CD4-positive, alpha-beta T cell (primary cell): ENCODE results near the gene AUTS2. TPM values are rescaled to one million over a fixed set of nuclear protein-coding genes. Genes with fewer than 3 reads are reported as not detected.
"Not testable (repeated sequence)": the region's sequence is repeated elsewhere in the genome, so short reads cannot be mapped to it uniquely, and the experiment has no call there.

Source experiments
- ATAC-seq: fragments of 200-7000 bp; cut with Tn5 transposase; one replicate; pipeline ENCODE4 v1.10.0; 2022; ENCODE audit warnings: mild to moderate bottlenecking; ENCODE audit not compliant: poor library complexity
- CTCF ChIA-PET: fragments of 350-600 bp; sonication (Branson Sonifier 250); formaldehyde crosslinking; loops from one replicate; lab custom pipeline; 2021; ENCODE audit warnings: antibody characterized with exemption, inconsistent platforms; lab: Charles Lee
- POLR2A ChIA-PET: fragments of 350-600 bp; sonication (Branson Sonifier 250); formaldehyde crosslinking; loops from one replicate; lab custom pipeline; 2021; ENCODE audit warnings: antibody characterized with exemption, inconsistent platforms; lab: Charles Lee
- DNase-seq, 14 experiments: peaks; one replicate each; pipeline ENCODE4 v3.0.0-alpha.2; 2013 to 2020; ENCODE audit warnings: mixed read lengths in 2 of 14
- H3K27ac ChIP-seq, 2 donors: one replicate each; pipeline versions ENCODE4 v1.5.1 to v1.7.0; 2013; ENCODE audit warnings: low read length in 2 of 2, low read depth in 1 of 2, mild to moderate bottlenecking in 1 of 2
- H3K27me3 ChIP-seq, 2 experiments: 1 replicate in 1 of 2; 2 replicates in 1 of 2; pipeline versions ENCODE4 v1.6.1 to v1.7.0; 2013; ENCODE audit warnings: low read length in 2 of 2, control low read depth in 1 of 2, mild to moderate bottlenecking in 1 of 2, moderate library complexity in 1 of 2; ENCODE audit not compliant: insufficient read depth in 2 of 2, control insufficient read depth in 1 of 2
- H3K36me3 ChIP-seq: one replicate; pipeline ENCODE4 v1.6.1; 2013; ENCODE audit warnings: low read length, control low read depth; ENCODE audit not compliant: insufficient read depth
- H3K4me1 ChIP-seq: one replicate; pipeline ENCODE4 v1.6.1; 2013; ENCODE audit warnings: low read length, control low read depth; ENCODE audit not compliant: insufficient read depth
- H3K4me3 ChIP-seq: one replicate; pipeline ENCODE4 v1.5.1; 2013; ENCODE audit warnings: mild to moderate bottlenecking, low read length, moderate library complexity
- H3K9me3 ChIP-seq, 2 experiments: 1 replicate in 1 of 2; 2 replicates in 1 of 2; pipeline versions ENCODE4 v1.6.1 to v1.7.0; 2013; ENCODE audit warnings: low read length in 2 of 2, mild to moderate bottlenecking in 2 of 2, control low read depth in 1 of 2, moderate library complexity in 1 of 2; ENCODE audit not compliant: control insufficient read depth in 1 of 2, insufficient read depth in 1 of 2
- H3K27ac Mint-ChIP-seq: one replicate; pipeline ENCODE4 v1.8.0; 2020; ENCODE audit warnings: mixed read lengths
- H3K27me3 Mint-ChIP-seq: one replicate; pipeline ENCODE4 v1.8.0; 2021; ENCODE audit warnings: mixed read lengths
- H3K36me3 Mint-ChIP-seq: one replicate; pipeline ENCODE4 v1.8.0; 2021; ENCODE audit warnings: low read depth, mixed read lengths
- H3K4me1 Mint-ChIP-seq: one replicate; pipeline ENCODE4 v1.8.0; 2021; ENCODE audit warnings: low read depth, mixed read lengths
- H3K4me3 Mint-ChIP-seq: one replicate; pipeline ENCODE4 v1.8.0; 2020; ENCODE audit warnings: mild to moderate bottlenecking, mixed read lengths
- H3K9me3 Mint-ChIP-seq: one replicate; pipeline ENCODE4 v1.8.0; 2020; ENCODE audit warnings: mixed read lengths
- CTCF ChIP-seq: fragments of 200-600 bp; IDR thresholded peaks from one replicate; pipeline ENCODE4 v1.8.0; 2022; ENCODE audit warnings: antibody characterized with exemption, mild to moderate bottlenecking
- intact Hi-C, 2 experiments: fragments of 100-400 bp; cut with DNase I in 1 of 2; cut with micrococcal nuclease in 1 of 2; formaldehyde crosslinking; loops; one replicate each; pipeline versions ENCODE4 v1.15.1 to v1.9.0; 2023 to 2025; cut with DNase I, micrococcal nuclease
- total RNA-seq, 174 experiments: library from RNA in 2 of 174; stranded (reverse) in 2 of 174; gene quantifications; one replicate each; pipeline ENCODE4 v1.2.3 and lab custom pipeline; 2021 to 2026

Gene AUTS2
- total RNA-seq, 2 experiments from 2014 or later: 43.6 to 47.6 TPM

GRCh38 chr7:70808876-70809275, 1210.6 kb downstream of the AUTS2 start:
- Histone ChIP-seq H3K36me3 (no peaks in the 10 kb centered on the region), H3K27ac (no peak overlapping the region), H3K27me3 (no peaks in the 10 kb centered on the region), H3K4me1 (no peaks in the 10 kb centered on the region), H3K9me3 (no peaks in the 10 kb centered on the region), H3K4me3 (no peak overlapping the region)
- Mint-ChIP-seq H3K27ac (no peak overlapping the region), H3K9me3 (peaks cover 2% of the 10 kb centered on the region), H3K4me1 (peaks cover 12% of the 10 kb centered on the region), H3K27me3 (peaks cover 24% of the 10 kb centered on the region), H3K36me3 (no peaks in the 10 kb centered on the region), H3K4me3 (no peak overlapping the region)
- intact Hi-C loops: no loop called here
- no peak for TF ChIP-seq CTCF
- ATAC-seq (no peak), DNase-seq (no peak)
- ChIA-PET POLR2A (no interaction called here), CTCF (no interaction called here)

DNA sequence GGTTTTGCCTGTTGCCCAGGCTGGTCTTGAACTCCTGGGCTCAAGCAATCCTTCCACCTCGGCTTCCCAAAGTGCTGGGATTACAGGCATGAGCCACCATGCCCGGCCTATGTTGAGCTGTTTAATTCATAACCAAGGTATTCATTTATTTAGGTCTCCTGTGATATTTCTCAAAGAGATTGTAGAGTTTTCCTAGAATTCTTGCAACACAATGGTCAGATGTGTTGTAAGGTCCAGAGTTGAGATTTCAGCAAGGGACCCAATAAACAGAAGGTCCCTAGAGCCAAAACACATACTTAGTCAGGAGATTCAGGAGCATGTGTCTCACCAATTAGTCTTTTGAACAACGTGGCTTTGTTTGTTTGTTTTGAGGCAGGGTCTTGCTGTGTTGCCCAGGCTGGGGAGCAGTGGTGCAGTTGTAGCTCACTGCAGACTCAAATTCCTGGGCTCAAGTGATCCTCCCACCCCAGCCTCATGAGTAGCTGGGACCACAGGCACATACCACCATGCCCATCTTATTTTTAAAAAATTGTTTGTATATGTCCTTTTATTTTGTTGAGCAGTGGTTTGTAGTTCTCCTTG, 1212.4 kb downstream of the AUTS2 start:
- Mint-ChIP-seq H3K36me3 (no peaks in the 10 kb centered on the region), H3K27ac (no peak overlapping the region), H3K9me3 (no peaks in the 10 kb centered on the region), H3K4me3 (no peak overlapping the region), H3K4me1 (peaks cover 12% of the 10 kb centered on the region), H3K27me3 (peaks cover 24% of the 10 kb centered on the region)
- CTCF ChIA-PET: no interaction called here
- intact Hi-C loops: no loop called here
- Histone ChIP-seq H3K36me3 (no peaks in the 10 kb centered on the region), H3K4me3 (no peak overlapping the region), H3K27ac (no peak overlapping the region), H3K27me3 (no peaks in the 10 kb centered on the region), H3K9me3 (no peaks in the 10 kb centered on the region), H3K4me1 (no peaks in the 10 kb centered on the region)
- ATAC-seq (no peak), DNase-seq (no peak)
- TF ChIP-seq CTCF: no peak
- POLR2A ChIA-PET: no interaction called here

GRCh38 chr7:70812511-70812910, 1214.2 kb downstream of the AUTS2 start:
- peaks cover 2% of the 10 kb centered on the region for H3K9me3 Mint-ChIP-seq
- ATAC-seq: no peak
- peaks cover 24% of the 10 kb centered on the region for H3K27me3 Mint-ChIP-seq
- Histone ChIP-seq H3K4me1 (no peaks in the 10 kb centered on the region), H3K27me3 (no peaks in the 10 kb centered on the region), H3K4me3 (no peak overlapping the region), H3K27ac (no peak overlapping the region), H3K36me3 (no peaks in the 10 kb centered on the region), H3K9me3 (peaks cover 0 to 6% of the 10 kb centered on the region in 2 experiments)
- H3K4me1 Mint-ChIP-seq: peaks cover 12% of the 10 kb centered on the region
- ChIA-PET POLR2A (no interaction called here), CTCF (no interaction called here)
- no peaks in the 10 kb centered on the region for H3K36me3 Mint-ChIP-seq
- no peak overlapping the region for H3K27ac Mint-ChIP-seq
- no peak for TF ChIP-seq CTCF
- no peak for DNase-seq
- no peak overlapping the region for H3K4me3 Mint-ChIP-seq
- intact Hi-C loops: no loop called here

DNA sequence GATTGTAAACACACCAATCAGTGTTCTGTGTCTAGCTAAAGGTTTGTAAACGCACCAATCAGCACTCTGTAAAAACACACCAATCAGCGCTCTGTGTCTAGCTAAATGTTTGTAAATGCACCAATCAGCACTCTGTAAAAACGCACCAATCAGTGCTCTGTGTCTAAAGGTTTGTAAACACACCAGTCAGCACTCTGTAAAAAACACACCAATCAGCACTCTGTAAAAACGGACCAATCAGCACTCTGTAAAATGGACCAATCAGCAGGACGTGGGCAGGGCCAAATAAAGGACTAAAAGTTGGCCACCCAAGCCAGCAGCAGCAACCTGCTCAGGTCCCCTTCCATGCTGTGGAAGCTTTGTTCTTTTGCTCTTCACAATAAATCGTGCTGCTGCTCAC, 1224.2 kb downstream of the AUTS2 start:
- H3K4me1 ChIP-seq: not testable (repeated sequence)

More for the DNA sequence above, 1224.2 kb downstream of the AUTS2 start:
- DNase-seq, H3K27ac ChIP-seq, POLR2A ChIA-PET, CTCF ChIA-PET, H3K27me3 ChIP-seq, H3K4me3 Mint-ChIP-seq, intact Hi-C loops, H3K4me1 Mint-ChIP-seq, H3K36me3 Mint-ChIP-seq, H3K36me3 ChIP-seq, H3K27ac Mint-ChIP-seq, H3K27me3 Mint-ChIP-seq, ATAC-seq, H3K4me3 ChIP-seq, H3K9me3 Mint-ChIP-seq, H3K9me3 ChIP-seq: not testable (repeated sequence)
